ENCODE data around the gene FOXP1.

The FOXP1 gene

GRCh38 chr3:71580636-71581456 is 2.7 kb downstream of the FOXP1 start:
- TF ChIP-seq CTCF (IDR thresholded peaks at IDR 0.05; ENCODE audit: low read depth, low read length, poor library complexity, severe bottlenecking): no peak
- no peak for TF ChIP-seq EZH2phosphoT487 (IDR thresholded peaks at IDR 0.05; ENCODE audit: borderline replicate concordance, low read length)
- peaks cover 54% of the 10 kb centered on the region for H3F3A ChIP-seq (ENCODE audit: control insufficient read depth, insufficient read depth)
- H3K4me1 ChIP-seq (ENCODE audit: control insufficient read depth, low read length): peaks cover 43% of the 10 kb centered on the region
- peak overlapping the region; percentile 81 for H3K4me3 ChIP-seq (ENCODE audit: low read length)
- peaks cover 64% of the 10 kb centered on the region for H3K36me3 ChIP-seq (ENCODE audit: control insufficient read depth, low read length)
- no peaks in the 10 kb centered on the region for H3K9me3 ChIP-seq (ENCODE audit: control insufficient read depth, insufficient read depth, low read length)
- H4K20me1 ChIP-seq (ENCODE audit: control insufficient read depth, insufficient read depth, low read depth, low read length): no peaks in the 10 kb centered on the region
- H3K4me2 ChIP-seq (ENCODE audit: low read length): peak overlapping the region; percentile 98
- no peaks in the 10 kb centered on the region for H3K27me3 ChIP-seq (ENCODE audit: control insufficient read depth, low read length)
- peaks cover 96% of the 10 kb centered on the region for H3K79me2 ChIP-seq (ENCODE audit: control insufficient read depth, low read length)
- no peaks in the 10 kb centered on the region for H3K9me2 ChIP-seq (replicated peaks; ENCODE audit: control insufficient read depth, low read length)
- peak overlapping the region; percentile 92 for H3K27ac ChIP-seq (ENCODE audit: low read depth, low read length)

DNA sequence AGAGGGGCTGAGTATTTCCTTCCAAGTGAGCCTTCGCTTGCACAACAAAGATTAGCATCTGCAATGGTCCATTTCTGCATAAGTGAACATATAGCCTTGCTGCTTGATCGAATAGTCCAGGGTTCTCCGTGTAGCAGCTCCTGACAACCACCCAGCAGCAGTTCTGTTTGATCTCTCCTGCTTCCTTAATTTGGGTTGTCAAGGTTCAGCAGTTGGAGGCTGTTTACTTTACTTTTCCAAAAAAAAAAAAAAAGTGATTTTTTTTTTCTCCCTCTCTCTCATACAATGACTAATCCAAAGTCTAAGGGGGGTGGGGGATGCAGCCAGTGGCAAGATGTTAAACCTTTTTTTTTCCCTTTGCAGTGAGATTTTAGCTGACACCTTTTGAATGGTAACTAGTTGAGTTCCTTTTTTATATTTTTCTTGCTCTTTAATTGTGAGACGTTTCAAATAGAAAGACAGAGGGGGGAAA is 3.6 kb downstream of the FOXP1 start:
- peaks cover 73% of the 10 kb centered on the region for H3K36me3 ChIP-seq (ENCODE audit: control insufficient read depth, low read length)
- TF ChIP-seq EZH2phosphoT487 (IDR thresholded peaks at IDR 0.05; ENCODE audit: borderline replicate concordance, low read length): no peak
- peaks cover 96% of the 10 kb centered on the region for H3K79me2 ChIP-seq (ENCODE audit: control insufficient read depth, low read length)
- peaks cover 43% of the 10 kb centered on the region for H3K4me1 ChIP-seq (ENCODE audit: control insufficient read depth, low read length)
- H3K4me2 ChIP-seq (ENCODE audit: low read length): peak overlapping the region; percentile 98
- no peaks in the 10 kb centered on the region for H3K27me3 ChIP-seq (ENCODE audit: control insufficient read depth, low read length)
- H3K4me3 ChIP-seq (ENCODE audit: low read length): peak overlapping the region; percentile 81
- peaks cover 46% of the 10 kb centered on the region for H3F3A ChIP-seq (ENCODE audit: control insufficient read depth, insufficient read depth)
- H4K20me1 ChIP-seq (ENCODE audit: control insufficient read depth, insufficient read depth, low read depth, low read length): no peaks in the 10 kb centered on the region
- peak overlapping the region; percentile 92 for H3K27ac ChIP-seq (ENCODE audit: low read depth, low read length)
- H3K9me3 ChIP-seq (ENCODE audit: control insufficient read depth, insufficient read depth, low read length): no peaks in the 10 kb centered on the region
- no peaks in the 10 kb centered on the region for H3K9me2 ChIP-seq (replicated peaks; ENCODE audit: control insufficient read depth, low read length)

- peaks cover 40% of the 10 kb centered on the region for H3F3A ChIP-seq (ENCODE audit: control insufficient read depth, insufficient read depth)
- H3K4me1 ChIP-seq (ENCODE audit: control insufficient read depth, low read length): peaks cover 43% of the 10 kb centered on the region
- TF ChIP-seq CTCF (IDR thresholded peaks at IDR 0.05; ENCODE audit: low read depth, low read length, poor library complexity, severe bottlenecking) (no peak), EZH2phosphoT487 (IDR thresholded peaks at IDR 0.05; ENCODE audit: borderline replicate concordance, low read length) (no peak)
- H3K27me3 ChIP-seq (ENCODE audit: control insufficient read depth, low read length): no peaks in the 10 kb centered on the region
- H3K4me2 ChIP-seq (ENCODE audit: low read length): peak overlapping the region; percentile 98
- peaks cover 96% of the 10 kb centered on the region for H3K79me2 ChIP-seq (ENCODE audit: control insufficient read depth, low read length)
- H3K36me3 ChIP-seq (ENCODE audit: control insufficient read depth, low read length): peaks cover 76% of the 10 kb centered on the region
- peak overlapping the region; percentile 92 for H3K27ac ChIP-seq (ENCODE audit: low read depth, low read length)
- H4K20me1 ChIP-seq (ENCODE audit: control insufficient read depth, insufficient read depth, low read depth, low read length): no peaks in the 10 kb centered on the region
- H3K9me2 ChIP-seq (replicated peaks; ENCODE audit: control insufficient read depth, low read length): no peaks in the 10 kb centered on the region
- peak overlapping the region; percentile 81 for H3K4me3 ChIP-seq (ENCODE audit: low read length)
- no peaks in the 10 kb centered on the region for H3K9me3 ChIP-seq (ENCODE audit: control insufficient read depth, insufficient read depth, low read length)
Observed at GRCh38 chr3:71579326-71579934, 4.1 kb downstream of the FOXP1 start.
